Stimulated activated CD4-positive, alpha-beta T cell treated with anti-CD3 and anti-CD28 coated beads, Interleukin-2, amount 100 ng/mL, for 4 hours (primary cell): Measurements from ENCODE around the gene KRTAP6-1.

Experiments used
- DNase-seq: peaks from one replicate; pipeline ENCODE4 v3.0.0-alpha.2; 2020; ENCODE audit warnings: low read depth

Gene KRTAP6-1

GRCh38 chr21:30613836-30614235 is at the start of gene KRTAP6-1:
Gene KRTAP6-1, minus strand, starts transcription at chr21:30613930. Its CDS starts 26 bp downstream, at chr21:30613904.
- DNase-seq: no peak

GRCh38 chr21:30652891-30653290 is 39.2 kb upstream of the KRTAP6-1 start:
- DNase-seq: no peak

DNA sequence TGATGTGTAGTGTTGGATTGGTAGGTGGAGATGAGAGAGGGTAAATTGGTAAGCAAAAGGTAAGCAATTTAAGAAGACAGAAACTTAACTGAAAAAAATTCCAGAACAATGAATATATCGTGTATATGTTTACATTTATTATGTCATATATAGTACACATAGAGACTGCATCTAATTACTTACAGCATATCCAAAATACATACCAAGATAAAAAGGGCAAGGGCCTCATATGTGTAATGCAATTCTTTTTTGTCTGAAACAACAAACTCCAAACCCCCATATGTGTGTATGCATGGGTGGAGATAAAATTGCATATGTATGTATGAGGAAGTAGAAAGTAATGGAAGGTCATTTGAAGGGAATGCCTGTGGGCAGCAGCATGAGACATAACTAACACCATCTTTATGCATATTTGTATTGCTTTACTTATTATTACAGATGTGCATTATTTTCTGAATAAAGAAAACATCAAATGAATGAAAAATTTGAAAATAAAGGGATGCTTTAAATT is 33.2 kb upstream of the KRTAP6-1 start:
- no peak for DNase-seq

DNA sequence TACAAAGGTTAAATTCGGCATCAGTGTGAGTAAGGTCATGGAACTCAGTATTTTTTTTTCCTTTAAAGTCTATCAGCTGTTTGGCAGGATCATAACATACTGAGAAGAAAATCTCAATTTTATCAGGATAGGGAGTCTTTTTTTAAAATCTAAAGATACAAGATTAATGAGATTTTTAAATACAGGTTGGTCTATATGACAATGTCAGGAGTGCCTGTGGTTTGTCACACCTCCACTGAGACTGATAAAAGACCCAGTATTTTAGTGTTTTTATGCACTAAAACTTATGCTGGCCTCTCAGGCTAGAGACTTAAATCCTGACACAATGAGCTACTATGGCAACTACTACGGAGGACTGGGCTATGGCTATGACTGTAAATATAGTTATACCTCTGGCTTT is 28.8 kb upstream of the KRTAP6-1 start, which contains the start of gene KRTAP20-3:
TSS of gene KRTAP20-3 (plus strand) at position 301 of the 400 bp plus-strand sequence.
- no peak for DNase-seq

GRCh38 chr21:30638686-30639085 is 25.0 kb upstream of the KRTAP6-1 start:
- DNase-seq: no peak

DNA sequence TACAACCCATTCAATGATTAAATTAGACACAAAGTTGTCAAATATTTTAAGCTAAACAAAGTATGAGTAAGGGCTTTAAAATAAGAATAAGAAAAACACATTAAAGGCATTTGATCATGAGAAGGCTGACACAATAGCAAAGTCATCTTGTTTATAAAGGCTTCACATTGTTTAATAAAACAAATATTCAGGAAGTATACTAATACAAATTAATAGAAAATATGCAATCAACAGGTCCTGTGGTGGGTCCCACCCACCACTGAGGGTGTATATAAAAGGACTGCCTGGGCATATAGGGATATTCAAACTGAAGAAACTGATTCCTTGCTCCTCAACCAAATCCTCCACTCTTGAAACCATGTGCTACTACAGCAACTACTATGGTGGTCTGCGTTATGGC is 21.2 kb upstream of the KRTAP6-1 start, which contains the start of gene KRTAP20-2:
TSS of gene KRTAP20-2 (plus strand) at position 301 of the 400 bp plus-strand sequence. CDS start at position 359, 58 bp downstream.
- no peak for DNase-seq

DNA sequence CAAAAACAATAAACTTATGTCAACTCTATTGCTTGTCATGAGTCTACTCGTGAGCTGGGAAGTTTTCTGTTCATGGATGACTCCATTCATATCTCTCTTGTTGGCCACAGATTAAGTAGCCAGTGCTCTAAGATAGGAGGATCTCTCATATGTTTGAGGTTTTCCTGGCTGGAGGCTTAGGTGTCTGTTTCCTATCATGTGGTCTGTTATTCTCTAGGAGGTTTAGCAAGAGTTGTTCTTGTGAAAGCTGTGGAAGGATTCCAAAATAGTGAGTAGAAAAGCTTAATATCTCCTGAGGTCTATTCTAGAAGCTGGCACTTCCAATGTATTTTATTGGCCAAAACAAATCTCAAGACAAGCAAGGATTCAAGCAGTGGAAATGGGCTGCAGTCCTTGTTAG is 15.5 kb upstream of the KRTAP6-1 start:
- no peak for DNase-seq

DNA sequence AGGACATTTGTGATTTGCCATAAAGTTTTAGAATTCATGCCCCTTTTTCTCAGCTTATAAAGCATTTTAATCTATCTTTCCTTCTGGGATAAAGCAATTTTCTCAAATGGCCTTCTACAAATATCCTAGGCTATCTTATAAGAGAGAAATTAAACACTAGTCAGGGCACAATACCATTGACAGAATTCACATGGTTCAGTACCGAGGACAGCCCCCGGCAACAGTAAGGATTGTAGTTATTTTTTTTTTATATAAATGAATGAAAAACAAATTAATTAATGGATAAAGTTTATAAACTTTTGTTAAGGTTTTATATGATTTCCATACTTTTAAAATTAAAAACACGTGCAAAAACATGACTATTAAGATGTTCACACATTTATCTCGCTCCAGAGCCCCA is 14.4 kb upstream of the KRTAP6-1 start:
- DNase-seq: no peak

DNA sequence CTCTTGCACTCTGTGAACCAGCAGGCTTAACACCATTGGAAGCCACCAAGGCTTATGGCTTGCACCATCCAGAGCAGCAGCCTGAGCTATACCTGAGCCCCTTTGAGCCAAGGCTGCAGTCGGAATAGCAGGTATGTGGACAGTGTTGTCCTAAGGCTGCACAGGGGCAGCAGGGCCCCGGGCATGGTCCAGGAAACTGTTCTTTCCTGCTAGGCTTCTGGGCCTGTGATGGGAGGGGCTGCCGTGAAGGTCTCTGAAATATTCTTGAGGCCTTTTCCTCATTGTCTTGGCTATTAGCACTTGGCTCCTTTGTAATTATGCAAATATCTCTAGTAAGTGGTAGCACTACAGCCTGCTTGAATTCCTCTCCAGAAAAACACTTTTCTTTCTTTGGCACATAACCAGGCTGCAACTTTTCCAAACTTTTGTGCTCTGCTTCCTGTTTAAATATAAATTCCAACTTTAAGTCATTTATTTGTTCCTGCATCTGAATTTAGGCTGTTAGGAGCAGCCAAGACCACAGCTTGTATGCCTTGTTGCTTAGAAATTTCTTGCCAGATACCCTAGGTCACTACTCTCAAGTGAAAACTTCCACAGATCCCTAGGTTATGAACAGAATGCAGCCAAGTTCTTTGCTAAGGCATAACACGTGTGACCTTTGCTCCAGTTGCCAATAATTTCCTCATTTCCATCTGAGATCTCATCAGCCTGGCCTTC is 11.9 kb upstream of the KRTAP6-1 start:
- no peak for DNase-seq

GRCh38 chr21:30623362-30623761 is 9.6 kb upstream of the KRTAP6-1 start:
- DNase-seq: no peak

GRCh38 chr21:30620522-30620921 is 6.8 kb upstream of the KRTAP6-1 start, which contains the start of gene KRTAP20-4:
Gene KRTAP20-4, plus strand, starts transcription at chr21:30620627.
- no peak for DNase-seq

DNA sequence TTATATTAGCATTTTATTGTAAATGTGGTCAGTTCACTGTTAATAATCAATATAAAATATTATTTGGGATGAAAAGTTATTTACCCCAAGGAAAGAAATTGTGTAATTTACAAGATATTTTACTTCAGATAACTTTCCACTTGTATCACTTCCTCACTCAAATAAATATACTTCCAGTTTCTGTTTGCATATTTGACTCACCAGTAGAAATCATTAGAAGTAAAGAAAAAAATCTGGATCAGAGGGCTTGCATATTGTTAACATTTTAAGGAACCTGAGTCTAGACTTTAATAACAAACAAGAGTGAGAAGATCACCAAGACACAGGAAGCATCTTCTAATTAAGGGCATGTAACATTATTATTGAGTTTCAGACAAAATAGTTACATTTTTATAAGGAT is 6.3 kb upstream of the KRTAP6-1 start:
- no peak for DNase-seq

GRCh38 chr21:30616125-30616524 is 2.4 kb upstream of the KRTAP6-1 start, which contains the start of gene KRTAP20-1:
Gene KRTAP20-1, plus strand, starts transcription at chr21:30616425. Its CDS starts 30 bp downstream, at chr21:30616455.
- DNase-seq: no peak

DNA sequence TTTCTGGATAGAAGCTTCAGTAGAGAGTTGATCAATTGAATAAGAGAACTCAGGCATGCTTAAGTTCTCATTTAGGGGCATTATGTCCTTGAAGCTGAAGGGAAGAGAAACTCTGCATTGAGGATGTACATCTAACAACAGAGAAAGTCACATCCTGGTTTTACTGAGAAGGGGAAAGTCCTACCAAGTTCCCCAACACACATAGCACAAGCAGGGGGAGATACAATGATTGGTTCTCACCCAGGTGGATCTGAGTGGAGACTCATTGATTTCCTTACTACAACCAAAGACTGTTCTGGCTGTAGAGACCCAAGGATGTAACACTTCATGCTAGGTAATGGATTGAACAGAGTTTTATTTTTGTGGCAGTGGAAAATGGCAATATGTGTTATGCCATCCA is 1.5 kb upstream of the KRTAP6-1 start:
- no peak for DNase-seq

DNA sequence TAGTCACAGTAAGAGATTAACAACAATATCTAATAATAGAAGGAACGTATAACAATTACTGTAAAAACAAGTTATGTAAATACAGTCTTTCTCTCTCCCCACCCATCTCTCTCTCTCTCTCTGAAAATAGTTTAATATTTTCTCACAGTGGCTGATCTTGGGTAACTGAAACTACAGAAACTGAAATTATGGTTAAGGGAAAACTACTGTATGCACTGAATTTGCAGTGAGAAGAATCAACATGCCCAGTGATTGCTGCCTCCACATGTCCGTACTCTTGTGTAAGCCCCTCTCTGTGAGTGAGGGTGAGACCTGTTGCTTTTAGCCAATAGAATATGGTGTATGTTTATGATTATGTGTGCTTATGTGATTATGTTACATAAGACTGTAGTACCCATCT is 1.6 kb downstream of the KRTAP6-1 start:
- no peak for DNase-seq

DNA sequence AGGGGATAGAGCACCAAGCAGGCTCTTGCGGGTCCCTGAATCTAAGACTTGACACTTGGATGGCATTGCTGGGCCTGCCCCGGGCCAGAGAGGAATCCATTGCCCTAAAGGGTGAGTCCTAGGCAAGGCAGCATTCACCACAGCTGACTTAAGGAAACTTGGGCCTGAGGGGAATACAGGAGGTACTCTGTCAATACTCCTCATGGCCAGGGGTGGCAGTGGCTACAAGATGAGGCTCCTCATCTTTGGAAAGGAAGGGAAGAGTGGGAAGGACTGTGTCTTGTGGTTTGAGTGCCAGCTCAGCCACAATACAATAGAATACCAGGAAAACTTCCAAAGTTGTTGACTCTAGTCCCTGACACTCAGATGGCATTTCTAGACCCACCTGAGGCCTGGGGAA is 7.8 kb downstream of the KRTAP6-1 start:
- no peak for DNase-seq

- no peak for DNase-seq
Measured at GRCh38 chr21:30600787-30601186, 12.9 kb downstream of the KRTAP6-1 start, which contains the start of gene KRTAP22-1. Gene KRTAP22-1, plus strand, starts transcription at chr21:30601087.

- DNase-seq: no peak
Measured at GRCh38 chr21:30598802-30599201, 14.9 kb downstream of the KRTAP6-1 start, which contains the start of gene KRTAP6-2. Gene KRTAP6-2, minus strand, starts transcription at chr21:30598902. Its CDS starts 28 bp downstream, at chr21:30598874.

GRCh38 chr21:30592140-30592539 is 21.6 kb downstream of the KRTAP6-1 start, which contains the start of gene KRTAP6-3:
Gene KRTAP6-3, plus strand, starts transcription at chr21:30592440. Its CDS starts 6 bp downstream, at chr21:30592446.
- DNase-seq: no peak

DNA sequence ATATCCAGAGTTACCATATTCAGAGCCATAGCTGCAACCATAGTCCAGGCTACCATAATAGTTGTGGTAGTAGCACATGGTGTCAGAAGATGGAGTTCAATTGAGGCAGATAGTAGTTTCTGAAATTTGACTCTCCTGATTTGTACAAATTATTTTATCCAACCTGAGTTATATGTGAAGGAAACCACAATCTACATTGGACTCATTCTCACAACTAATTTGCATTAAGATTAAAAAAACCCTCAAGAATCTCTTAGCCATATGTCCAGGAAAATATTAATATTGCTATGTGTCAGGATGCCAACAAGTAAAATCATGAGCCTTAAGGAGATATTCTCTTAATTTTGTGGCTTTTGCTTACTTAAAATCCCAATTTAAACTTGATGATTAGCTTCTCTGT is 23.4 kb downstream of the KRTAP6-1 start, which contains the start of gene KRTAP22-2:
TSS of gene KRTAP22-2 (minus strand) at position 101 of the 400 bp plus-strand sequence.
- DNase-seq: no peak

DNA sequence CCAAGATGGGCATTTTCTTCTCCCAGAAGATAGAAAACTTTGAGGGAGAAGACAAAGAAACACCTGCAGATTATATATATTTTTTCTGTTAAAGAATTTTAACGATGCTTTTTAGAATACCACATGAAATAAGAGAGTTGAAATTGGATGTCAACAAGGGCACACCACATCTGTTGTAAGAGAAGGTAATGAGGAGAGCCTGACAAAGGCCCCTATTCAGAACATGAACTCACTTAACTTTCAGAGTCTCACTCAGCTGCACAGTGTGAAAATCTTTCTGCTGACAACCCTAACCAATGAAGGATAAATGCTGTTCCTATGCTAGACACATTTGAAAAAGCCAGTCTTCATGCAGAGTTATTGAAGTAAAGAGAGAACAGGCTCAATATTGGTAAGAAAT is 30.9 kb downstream of the KRTAP6-1 start:
- DNase-seq: no peak

GRCh38 chr21:30580132-30580531 is 33.6 kb downstream of the KRTAP6-1 start:
- no peak for DNase-seq

GRCh38 chr21:30579346-30579745 is 34.4 kb downstream of the KRTAP6-1 start:
- DNase-seq: no peak
